Peyer's patch (tissue), 4 donors: ENCODE measurements around the gene IRF1.

ENCODE experiments used
- POLR2A ChIP-seq, 2 donors: fragments of 450-650 bp; IDR thresholded peaks; one replicate each; pipeline ENCODE4 v1.5.1; 2017; ENCODE audit warnings: antibody characterized with exemption in 2 of 2, mild to moderate bottlenecking in 2 of 2, moderate library complexity in 2 of 2
- TF ChIP-seq, protein P1 (sequence below), 6 experiments: fragments of 450-650 bp in 4 of 6; fragments of 200-600 bp in 2 of 6; sonication (generic) in 1 of 6; IDR thresholded peaks; one replicate each; pipeline ENCODE4 v1.5.1; 2017 to 2019; ENCODE audit warnings: antibody characterized with exemption in 6 of 6, mild to moderate bottlenecking in 3 of 6, moderate library complexity in 1 of 6

DNA sequence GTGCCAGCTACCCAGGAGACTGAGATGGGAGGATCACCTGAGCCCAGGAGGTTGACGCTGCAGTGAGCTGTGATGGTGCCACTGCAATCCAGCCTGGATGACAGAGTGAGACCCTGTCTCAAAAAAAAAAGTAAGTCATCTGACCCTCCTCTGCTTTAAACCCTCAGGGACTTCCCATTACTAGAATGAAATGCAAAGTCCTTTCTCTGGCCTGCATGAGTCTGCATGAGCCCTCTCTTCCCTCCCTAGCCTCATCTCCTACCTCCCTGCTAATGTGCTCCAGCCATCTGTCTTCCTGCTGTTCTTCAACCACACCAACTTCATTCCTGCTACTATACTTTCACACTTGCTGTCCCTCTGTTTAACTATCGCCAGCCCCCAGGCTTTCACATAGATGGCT lies 37.4 kb upstream of the IRF1 start:
- TF ChIP-seq, protein P1, sequence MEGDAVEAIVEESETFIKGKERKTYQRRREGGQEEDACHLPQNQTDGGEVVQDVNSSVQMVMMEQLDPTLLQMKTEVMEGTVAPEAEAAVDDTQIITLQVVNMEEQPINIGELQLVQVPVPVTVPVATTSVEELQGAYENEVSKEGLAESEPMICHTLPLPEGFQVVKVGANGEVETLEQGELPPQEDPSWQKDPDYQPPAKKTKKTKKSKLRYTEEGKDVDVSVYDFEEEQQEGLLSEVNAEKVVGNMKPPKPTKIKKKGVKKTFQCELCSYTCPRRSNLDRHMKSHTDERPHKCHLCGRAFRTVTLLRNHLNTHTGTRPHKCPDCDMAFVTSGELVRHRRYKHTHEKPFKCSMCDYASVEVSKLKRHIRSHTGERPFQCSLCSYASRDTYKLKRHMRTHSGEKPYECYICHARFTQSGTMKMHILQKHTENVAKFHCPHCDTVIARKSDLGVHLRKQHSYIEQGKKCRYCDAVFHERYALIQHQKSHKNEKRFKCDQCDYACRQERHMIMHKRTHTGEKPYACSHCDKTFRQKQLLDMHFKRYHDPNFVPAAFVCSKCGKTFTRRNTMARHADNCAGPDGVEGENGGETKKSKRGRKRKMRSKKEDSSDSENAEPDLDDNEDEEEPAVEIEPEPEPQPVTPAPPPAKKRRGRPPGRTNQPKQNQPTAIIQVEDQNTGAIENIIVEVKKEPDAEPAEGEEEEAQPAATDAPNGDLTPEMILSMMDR (IDR thresholded peaks at IDR 0.05) = no peak
- TF ChIP-seq POLR2A (IDR thresholded peaks at IDR 0.05) = no peak
